ENCODE measurements around the gene NMU. TPM values are rescaled to one million over a fixed set of nuclear protein-coding genes. Genes with fewer than 3 reads are reported as not detected.

NMU gene
- total and polyA plus RNA-seq, 10 of the 15 experiments (the other 5 are each of a cell fraction or from before 2014, with no cell fraction given), result 0.33 TPM; not detected in 9

DNA sequence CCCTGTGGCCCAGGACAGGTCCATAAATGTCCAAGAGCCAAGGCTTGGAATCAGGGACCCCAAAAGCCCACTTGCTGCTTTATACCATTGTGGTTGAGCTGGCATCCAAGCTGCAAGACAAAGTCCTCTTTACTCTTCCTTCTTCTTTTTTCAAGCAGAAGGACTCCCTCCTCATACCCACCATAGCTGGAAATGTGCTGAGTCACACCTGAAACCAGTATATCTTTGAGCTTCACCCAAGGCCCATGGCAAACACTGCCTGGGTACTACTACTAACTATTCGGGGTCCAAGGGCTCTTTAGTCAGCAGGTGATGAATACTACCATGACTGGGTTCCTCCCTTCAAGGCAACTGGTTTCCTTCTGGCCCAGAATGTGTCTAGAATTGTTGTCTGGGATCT is 37.3 kb upstream of the NMU start (continued):
- TF ChIP-seq, protein P1, sequence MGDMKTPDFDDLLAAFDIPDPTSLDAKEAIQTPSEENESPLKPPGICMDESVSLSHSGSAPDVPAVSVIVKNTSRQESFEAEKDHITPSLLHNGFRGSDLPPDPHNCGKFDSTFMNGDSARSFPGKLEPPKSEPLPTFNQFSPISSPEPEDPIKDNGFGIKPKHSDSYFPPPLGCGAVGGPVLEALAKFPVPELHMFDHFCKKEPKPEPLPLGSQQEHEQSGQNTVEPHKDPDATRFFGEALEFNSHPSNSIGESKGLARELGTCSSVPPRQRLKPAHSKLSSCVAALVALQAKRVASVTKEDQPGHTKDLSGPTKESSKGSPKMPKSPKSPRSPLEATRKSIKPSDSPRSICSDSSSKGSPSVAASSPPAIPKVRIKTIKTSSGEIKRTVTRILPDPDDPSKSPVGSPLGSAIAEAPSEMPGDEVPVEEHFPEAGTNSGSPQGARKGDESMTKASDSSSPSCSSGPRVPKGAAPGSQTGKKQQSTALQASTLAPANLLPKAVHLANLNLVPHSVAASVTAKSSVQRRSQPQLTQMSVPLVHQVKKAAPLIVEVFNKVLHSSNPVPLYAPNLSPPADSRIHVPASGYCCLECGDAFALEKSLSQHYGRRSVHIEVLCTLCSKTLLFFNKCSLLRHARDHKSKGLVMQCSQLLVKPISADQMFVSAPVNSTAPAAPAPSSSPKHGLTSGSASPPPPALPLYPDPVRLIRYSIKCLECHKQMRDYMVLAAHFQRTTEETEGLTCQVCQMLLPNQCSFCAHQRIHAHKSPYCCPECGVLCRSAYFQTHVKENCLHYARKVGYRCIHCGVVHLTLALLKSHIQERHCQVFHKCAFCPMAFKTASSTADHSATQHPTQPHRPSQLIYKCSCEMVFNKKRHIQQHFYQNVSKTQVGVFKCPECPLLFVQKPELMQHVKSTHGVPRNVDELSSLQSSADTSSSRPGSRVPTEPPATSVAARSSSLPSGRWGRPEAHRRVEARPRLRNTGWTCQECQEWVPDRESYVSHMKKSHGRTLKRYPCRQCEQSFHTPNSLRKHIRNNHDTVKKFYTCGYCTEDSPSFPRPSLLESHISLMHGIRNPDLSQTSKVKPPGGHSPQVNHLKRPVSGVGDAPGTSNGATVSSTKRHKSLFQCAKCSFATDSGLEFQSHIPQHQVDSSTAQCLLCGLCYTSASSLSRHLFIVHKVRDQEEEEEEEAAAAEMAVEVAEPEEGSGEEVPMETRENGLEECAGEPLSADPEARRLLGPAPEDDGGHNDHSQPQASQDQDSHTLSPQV (IDR thresholded peaks at IDR 0.05), result no peak
- TF ChIP-seq LARP7 (IDR thresholded peaks at IDR 0.05) (no peak), BHLHE40 (IDR thresholded peaks at IDR 0.05; ENCODE audit: borderline replicate concordance in 1 of 2, low read depth in 2 of 2, low read length in 1 of 2) (no peak)

DNA sequence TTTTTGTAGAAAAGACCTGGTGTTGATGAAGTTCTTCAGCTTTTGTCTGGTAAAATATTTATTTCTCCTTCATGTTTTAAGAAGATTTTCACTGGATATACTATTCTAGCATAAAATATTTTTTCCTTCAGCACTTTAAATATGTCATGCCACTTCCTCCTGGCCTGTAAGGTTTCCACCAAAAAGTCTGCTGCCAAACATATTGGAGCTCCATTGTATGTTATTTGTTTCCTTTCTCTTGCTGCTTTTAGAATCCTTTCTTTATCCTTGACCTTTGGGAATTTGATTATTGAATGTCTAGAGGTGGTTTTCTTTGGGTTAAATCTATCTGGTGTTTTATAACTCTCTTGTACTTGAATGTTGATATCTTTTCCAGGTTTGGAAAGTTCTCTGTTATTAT is 35.6 kb upstream of the NMU start:
- Histone ChIP-seq H3K4me2 (ENCODE audit: control insufficient read depth, insufficient read depth) (no peak overlapping the region), H3K4me1 (ENCODE audit: control insufficient read depth, insufficient read depth, low read length) (no peaks in the 10 kb centered on the region), H3K27ac (ENCODE audit: control insufficient read depth, insufficient read depth) (no peak overlapping the region), H3K27me3 (replicated peaks in 1 of 2; ENCODE audit: control insufficient read depth in 2 of 2, insufficient read depth in 2 of 2, low read length in 1 of 2) (no peaks in the 10 kb centered on the region), H3K9me3 (replicated peaks; ENCODE audit: control insufficient read depth, insufficient read depth, low read length) (no peaks in the 10 kb centered on the region), H4K20me1 (ENCODE audit: control insufficient read depth, insufficient read depth) (no peaks in the 10 kb centered on the region), H3K9ac (ENCODE audit: control insufficient read depth, insufficient read depth, low read length) (no peak overlapping the region), H3K36me3 (ENCODE audit: control insufficient read depth in 2 of 2, insufficient read depth in 2 of 2, low read length in 1 of 2) (no peaks in the 10 kb centered on the region), H2AFZ (ENCODE audit: control insufficient read depth, low read depth, low read length) (no peak overlapping the region), H3K79me2 (ENCODE audit: control insufficient read depth, insufficient read depth, low read length) (no peaks in the 10 kb centered on the region), H3K4me3 (no peak overlapping the region)
- ChIA-PET CTCF (no interaction called here), SMC1A (ENCODE audit: uncharacterized antibody, unreplicated experiment) (no interaction called here), POLR2A (no interaction called here), RAD21 (ENCODE audit: unreplicated experiment) (no interaction called here)
- DNase-seq (ENCODE audit: low read depth, low spot score) (no peak), ATAC-seq (no peak), FAIRE-seq (no peak)
- TF ChIP-seq RAD51 (IDR thresholded peaks at IDR 0.05) (no peak), SMAD1 (IDR thresholded peaks at IDR 0.05; ENCODE audit: low read depth, partially characterized antibody) (no peak), RUNX3 (IDR thresholded peaks at IDR 0.05; ENCODE audit: low read length) (no peak), MTA3 (IDR thresholded peaks at IDR 0.05; ENCODE audit: borderline replicate concordance, low read length) (no peak), RELB (IDR thresholded peaks at IDR 0.05; ENCODE audit: low read depth) (no peak), TCF3 (IDR thresholded peaks at IDR 0.05; ENCODE audit: borderline replicate concordance, insufficient read depth, low read depth, low read length) (no peak), GATAD2B (conservative IDR thresholded peaks at IDR 0.05; ENCODE audit: low read depth) (no peak), MYC (IDR thresholded peaks at IDR 0.05; ENCODE audit: insufficient read depth, insufficient read length, insufficient replicate concordance, low read length, severe bottlenecking) (no peak), ZZZ3 (IDR thresholded peaks at IDR 0.05; ENCODE audit: control insufficient read depth, insufficient read length, low read depth) (no peak), NR2F1 (conservative IDR thresholded peaks at IDR 0.05) (no peak)
- TF ChIP-seq, protein P2, sequence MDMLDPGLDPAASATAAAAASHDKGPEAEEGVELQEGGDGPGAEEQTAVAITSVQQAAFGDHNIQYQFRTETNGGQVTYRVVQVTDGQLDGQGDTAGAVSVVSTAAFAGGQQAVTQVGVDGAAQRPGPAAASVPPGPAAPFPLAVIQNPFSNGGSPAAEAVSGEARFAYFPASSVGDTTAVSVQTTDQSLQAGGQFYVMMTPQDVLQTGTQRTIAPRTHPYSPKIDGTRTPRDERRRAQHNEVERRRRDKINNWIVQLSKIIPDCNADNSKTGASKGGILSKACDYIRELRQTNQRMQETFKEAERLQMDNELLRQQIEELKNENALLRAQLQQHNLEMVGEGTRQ (IDR thresholded peaks at IDR 0.05; ENCODE audit: borderline replicate concordance, low read depth, low read length), result no peak
- in situ Hi-C loops (cut with MboI), result no loop called here
- no TSS peak for BruUV-seq (replicated peaks)
- intact Hi-C loops (cut with micrococcal nuclease; ENCODE audit: unreplicated experiment), result no loop called here

All from GM12878 (cell line).